ENCODE measurements around the gene TMEM165.

The TMEM165 gene

GRCh38 chr4:55442541-55442940 is 46.8 kb downstream of the TMEM165 start:
- DNase-seq (ENCODE audit: extremely low read depth, low read depth): no peak
- no peak for TF ChIP-seq CTCF (IDR thresholded peaks at IDR 0.05; ENCODE audit: low read depth, low read length)

- TF ChIP-seq CTCF (IDR thresholded peaks at IDR 0.05; ENCODE audit: low read depth, low read length): peak; percentile 54
- no peak for DNase-seq (ENCODE audit: extremely low read depth, low read depth)
Observed at GRCh38 chr4:55444827-55445226, 49.1 kb downstream of the TMEM165 start.

- DNase-seq (ENCODE audit: extremely low read depth, low read depth): no peak
- peak; percentile 17 for TF ChIP-seq CTCF (IDR thresholded peaks at IDR 0.05; ENCODE audit: low read depth, low read length)
Observed at GRCh38 chr4:55445921-55446577, 50.3 kb downstream of the TMEM165 start.

GRCh38 chr4:55446578-55446922 is 50.8 kb downstream of the TMEM165 start:
- no peak for DNase-seq (ENCODE audit: extremely low read depth, low read depth)
- TF ChIP-seq CTCF (IDR thresholded peaks at IDR 0.05; ENCODE audit: low read depth, low read length): no peak

GRCh38 chr4:55447108-55447708 is 51.5 kb downstream of the TMEM165 start:
- no peak for DNase-seq (ENCODE audit: extremely low read depth, low read depth)
- no peak for TF ChIP-seq CTCF (IDR thresholded peaks at IDR 0.05; ENCODE audit: low read depth, low read length)

- no peak for TF ChIP-seq CTCF (IDR thresholded peaks at IDR 0.05; ENCODE audit: low read depth, low read length)
- no peak for DNase-seq (ENCODE audit: extremely low read depth, low read depth)
Observed at GRCh38 chr4:55447831-55448230, 52.1 kb downstream of the TMEM165 start.

GRCh38 chr4:55450566-55450965 is 54.8 kb downstream of the TMEM165 start:
- no peak for DNase-seq (ENCODE audit: extremely low read depth, low read depth)
- no peak for TF ChIP-seq CTCF (IDR thresholded peaks at IDR 0.05; ENCODE audit: low read depth, low read length)
